ENCODE results near the gene DNAJC22. TPM values are rescaled to one million over a fixed set of nuclear protein-coding genes. Genes with fewer than 3 reads are reported as not detected.
A peak's percentile ranks its signal among the peaks of the same experiment; 100 is the strongest.

The DNAJC22 gene
- total and polyA plus RNA-seq, 2 of the 13 experiments (the other 11 are each of a cell fraction or from before 2014, with no cell fraction given): 25.2 to 31.7 TPM

GRCh38 chr12:49322708-49323523, 23.8 kb upstream of the DNAJC22 start, which contains the start of gene TROAP (continued):
- TF ChIP-seq HNF4A (CRISPR knock-in tag; IDR thresholded peaks at IDR 0.05): no peak
- no peak for TF ChIP-seq ZFAT (CRISPR knock-in tag; conservative IDR thresholded peaks at IDR 0.05)
- TF ChIP-seq NFYB (CRISPR knock-in tag; IDR thresholded peaks at IDR 0.05): peak; percentile 98
- peak; percentile 28; the same call in 1 of the 2 replicates for TF ChIP-seq ZNF776 (CRISPR knock-in tag; IDR thresholded peaks at IDR 0.05)
- TF ChIP-seq IRF9 (CRISPR knock-in tag; IDR thresholded peaks at IDR 0.05; ENCODE audit: borderline replicate concordance): peak; percentile 80; the same call in 1 of the 2 replicates
- no peak for TF ChIP-seq AFF4 (CRISPR knock-in tag; IDR thresholded peaks at IDR 0.05)
- 0 out of 4 replicates have a peak, but pooled peaks of 1 of the 2 experiments have one; percentile 1 for TF ChIP-seq MAFK (conservative IDR thresholded peaks at IDR 0.05 in 1 of 2, IDR thresholded peaks at IDR 0.05 in 1 of 2; ENCODE audit: low read length in 2 of 2)
- no peak for TF ChIP-seq TAF15 (IDR thresholded peaks at IDR 0.05; ENCODE audit: low read depth, low read length, poor library complexity, severe bottlenecking)
- TF ChIP-seq THAP7 (CRISPR knock-in tag; IDR thresholded peaks at IDR 0.05): no peak
- TF ChIP-seq ZHX1 (CRISPR knock-in tag; IDR thresholded peaks at IDR 0.05; ENCODE audit: low read depth): no peak
- 0 out of 2 replicates have a peak, but pooled peaks have one; percentile 29 for TF ChIP-seq SALL2 (CRISPR knock-in tag; IDR thresholded peaks at IDR 0.05)
- TF ChIP-seq ZNF180 (CRISPR knock-in tag; IDR thresholded peaks at IDR 0.05; ENCODE audit: borderline replicate concordance, low read depth): no peak
- peak; percentile 73 for TF ChIP-seq GMEB1 (CRISPR knock-in tag; IDR thresholded peaks at IDR 0.05; ENCODE audit: borderline replicate concordance)
- TF ChIP-seq HOXA3 (CRISPR knock-in tag; IDR thresholded peaks at IDR 0.05): peak; percentile 49
